Stimulated activated CD8-positive, alpha-beta memory T cell treated with anti-CD3 and anti-CD28 coated beads, Interleukin-7, amount 100 ng/mL, for 48 hours (primary cell): ENCODE measurements around the gene PATL2.
"Not testable (repeated sequence)": the region's sequence is repeated elsewhere in the genome, so short reads cannot be mapped to it uniquely, and the experiment has no call there.

Experiments used
- DNase-seq, 2 donors: peaks; one replicate each; pipeline ENCODE4 v3.0.0-alpha.2; 2020; ENCODE audit warnings: low read depth in 1 of 2; ENCODE audit errors: extremely low read depth in 1 of 2

PATL2 gene

DNA sequence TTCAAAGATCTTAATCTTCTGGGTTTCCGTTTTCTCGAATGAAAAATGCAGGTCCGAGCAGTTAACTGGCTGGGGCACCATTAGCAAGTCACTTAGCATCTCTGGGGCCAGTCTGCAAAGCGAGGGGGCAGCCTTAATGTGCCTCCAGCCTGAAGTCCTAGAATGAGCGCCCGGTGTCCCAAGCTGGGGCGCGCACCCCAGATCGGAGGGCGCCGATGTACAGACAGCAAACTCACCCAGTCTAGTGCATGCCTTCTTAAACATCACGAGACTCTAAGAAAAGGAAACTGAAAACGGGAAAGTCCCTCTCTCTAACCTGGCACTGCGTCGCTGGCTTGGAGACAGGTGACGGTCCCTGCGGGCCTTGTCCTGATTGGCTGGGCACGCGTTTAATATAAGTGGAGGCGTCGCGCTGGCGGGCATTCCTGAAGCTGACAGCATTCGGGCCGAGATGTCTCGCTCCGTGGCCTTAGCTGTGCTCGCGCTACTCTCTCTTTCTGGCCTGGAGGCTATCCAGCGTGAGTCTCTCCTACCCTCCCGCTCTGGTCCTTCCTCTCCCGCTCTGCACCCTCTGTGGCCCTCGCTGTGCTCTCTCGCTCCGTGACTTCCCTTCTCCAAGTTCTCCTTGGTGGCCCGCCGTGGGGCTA lies at the start of gene PATL2, which contains the start of gene B2M:
Gene PATL2 (minus strand): TSS at position 228 of the 647 bp plus-strand sequence. CDS start 34,833 bp downstream, outside the sequence.
Gene B2M (plus strand): TSS at position 422 of the 647 bp plus-strand sequence. CDS start 30 bp downstream, at position 452.
- peak; percentile 86 for DNase-seq

DNA sequence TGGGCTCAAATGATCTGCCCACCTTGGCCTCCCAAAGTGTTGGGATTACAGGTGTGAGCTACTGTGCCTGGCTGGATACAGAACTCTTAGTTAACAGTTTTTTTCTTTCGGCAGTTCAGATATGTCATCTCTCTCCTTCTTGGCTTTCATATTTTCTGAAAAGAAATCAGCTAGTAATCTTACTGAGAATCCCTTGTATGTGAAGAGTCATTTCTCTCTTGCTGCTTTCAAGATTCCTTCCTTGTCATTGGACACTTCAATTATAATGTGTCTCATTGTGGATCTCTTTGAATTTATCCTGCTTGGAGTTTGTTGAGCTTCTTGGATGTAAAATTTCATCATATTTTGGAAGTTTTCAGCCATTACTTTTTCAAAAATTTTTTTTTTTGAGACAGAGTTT lies 42.2 kb upstream of the PATL2 start:
- DNase-seq, result no peak

DNA sequence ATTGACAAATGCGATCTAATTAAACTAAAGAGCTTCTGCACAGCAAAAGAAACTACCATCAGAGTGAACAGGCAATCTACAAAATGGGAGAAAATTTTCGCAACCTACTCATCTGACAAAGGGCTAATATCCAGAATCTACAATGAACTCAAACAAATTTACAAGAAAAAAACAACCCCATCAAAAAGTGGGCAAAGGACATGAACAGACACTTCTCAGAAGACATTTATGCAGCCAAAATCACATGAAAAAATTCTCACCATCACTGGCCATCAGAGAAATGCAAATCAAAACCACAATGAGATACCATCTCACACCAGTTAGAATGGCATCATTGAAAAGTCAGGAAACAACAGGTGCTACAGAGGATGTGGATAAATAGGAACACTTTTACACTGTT lies 32.3 kb upstream of the PATL2 start:
- DNase-seq, result not testable (repeated sequence)

DNA sequence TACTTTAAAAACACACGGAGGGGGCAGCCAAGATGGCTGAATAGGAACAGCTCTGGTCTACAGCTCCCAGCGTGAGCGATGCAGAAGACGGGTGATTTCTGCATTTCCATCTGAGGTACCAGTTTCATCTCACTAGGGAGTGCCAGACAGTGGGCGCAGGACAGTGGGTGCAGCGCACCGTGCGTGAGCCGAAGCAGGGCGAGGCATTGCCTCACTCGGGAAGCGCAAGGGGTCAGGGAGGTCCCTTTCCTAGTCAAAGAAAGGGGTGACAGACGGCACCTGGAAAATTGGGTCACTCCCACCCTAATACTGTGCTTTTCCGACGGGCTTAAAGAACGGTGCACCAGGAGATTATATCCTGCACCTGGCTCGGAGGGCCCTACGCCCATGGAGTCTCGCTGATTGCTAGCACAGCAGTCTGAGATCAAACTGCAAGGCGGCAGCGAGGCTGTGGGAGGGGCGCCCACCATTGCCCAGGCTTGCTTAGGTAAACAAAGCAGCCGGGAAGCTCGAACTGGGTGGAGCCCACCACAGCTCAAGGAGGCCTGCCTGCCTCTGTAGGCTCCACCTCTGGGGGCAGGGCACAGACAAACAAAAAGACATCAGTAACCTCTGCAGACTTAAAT lies 28.2 kb upstream of the PATL2 start:
- DNase-seq, result not testable (repeated sequence)

DNA sequence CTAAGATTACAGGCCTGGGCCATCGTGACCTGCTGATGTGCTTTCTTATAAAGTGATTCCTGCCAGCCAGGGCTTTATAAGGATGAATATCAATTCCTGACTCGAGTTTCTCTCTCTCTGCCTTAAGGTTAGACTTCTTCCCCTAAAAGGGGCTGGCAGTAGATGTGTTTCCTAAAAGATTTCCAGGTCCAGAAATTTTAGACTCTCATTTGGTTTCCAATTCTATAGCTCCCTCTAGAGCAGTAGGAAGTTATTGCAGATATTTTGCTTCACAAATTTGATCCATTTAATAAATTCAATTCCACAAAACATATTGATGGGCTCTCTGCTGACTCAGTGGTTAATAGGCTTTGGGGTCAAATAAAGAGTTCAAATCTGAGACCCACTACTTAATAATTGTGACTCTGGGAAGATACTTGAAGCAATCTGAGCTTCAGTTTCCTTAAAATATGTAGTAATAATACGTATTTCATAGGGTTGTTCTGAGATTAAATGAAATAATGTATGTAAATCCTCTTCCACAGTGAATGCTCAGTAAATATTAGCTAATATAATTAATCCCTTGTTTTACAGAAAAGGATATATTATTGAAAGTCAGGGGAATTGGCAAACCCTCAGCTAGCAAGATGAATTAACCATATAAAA lies 27.3 kb upstream of the PATL2 start:
- no peak for DNase-seq

DNA sequence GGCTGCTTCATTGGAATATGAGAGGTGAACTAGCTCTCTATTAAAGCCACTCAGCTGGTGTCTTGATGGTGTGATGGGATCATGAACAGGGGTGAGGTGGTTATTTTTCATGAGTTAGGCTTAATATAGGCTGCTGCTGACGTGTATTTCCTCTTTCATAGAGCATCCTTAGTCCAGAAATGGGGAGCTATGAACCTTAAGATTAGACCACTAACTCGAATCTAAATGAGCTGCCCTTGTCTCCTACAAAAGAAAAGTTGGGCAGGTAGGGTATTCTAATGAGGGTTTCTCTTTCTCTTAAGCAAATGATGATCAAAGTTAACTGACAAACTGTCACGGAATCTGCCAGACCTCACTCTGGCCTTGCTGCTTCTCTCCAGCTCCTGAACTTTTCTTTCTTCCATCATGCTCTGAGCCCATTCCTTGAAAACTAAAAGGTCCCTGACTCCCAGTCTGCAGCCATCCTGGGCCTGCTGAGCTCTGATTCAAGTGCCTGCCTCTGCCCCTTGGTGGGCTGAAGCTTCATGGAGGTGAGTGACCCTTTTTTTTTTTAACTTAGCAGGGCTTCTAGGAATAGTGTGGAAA lies 25.1 kb upstream of the PATL2 start, which contains the start of gene TRIM69:
Gene TRIM69 (plus strand): TSS at position 348 of the 585 bp plus-strand sequence. CDS start 177 bp downstream, at position 525.
- no peak for DNase-seq

DNA sequence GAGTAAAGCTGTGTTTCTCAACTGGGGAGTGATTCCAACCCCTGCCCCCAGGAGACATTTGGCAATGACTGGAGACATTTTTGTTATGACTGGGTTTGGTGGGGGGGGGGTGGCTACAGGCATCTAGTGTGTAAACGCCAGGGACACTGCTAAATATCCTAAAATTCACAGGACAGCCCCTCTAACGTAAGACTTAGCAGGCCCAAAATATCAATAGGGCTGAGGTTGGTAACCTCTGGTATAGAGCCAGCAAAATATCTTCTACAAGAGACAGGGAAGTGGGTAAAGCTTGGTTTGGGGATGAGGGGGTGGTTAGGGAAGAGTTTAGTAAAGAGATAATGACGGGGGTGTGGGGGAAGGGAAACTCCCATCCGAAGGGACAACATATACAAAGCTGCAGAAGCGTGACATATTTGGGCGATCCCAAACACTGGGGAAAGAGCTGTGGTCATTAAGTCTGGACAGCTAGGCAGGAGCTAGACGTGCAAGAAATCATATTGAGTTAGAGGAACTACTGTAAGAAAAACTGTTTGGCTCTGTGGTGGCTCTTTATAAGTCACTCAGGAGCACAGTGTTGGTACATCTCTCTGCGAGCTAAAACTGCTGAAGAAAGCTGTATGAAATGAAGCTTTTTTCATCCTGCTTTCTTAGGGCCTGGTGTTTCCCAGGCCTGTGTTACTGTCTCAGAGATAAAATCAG lies 24.5 kb upstream of the PATL2 start:
- DNase-seq, result peak in 1 of 2 donors; percentile 41

DNA sequence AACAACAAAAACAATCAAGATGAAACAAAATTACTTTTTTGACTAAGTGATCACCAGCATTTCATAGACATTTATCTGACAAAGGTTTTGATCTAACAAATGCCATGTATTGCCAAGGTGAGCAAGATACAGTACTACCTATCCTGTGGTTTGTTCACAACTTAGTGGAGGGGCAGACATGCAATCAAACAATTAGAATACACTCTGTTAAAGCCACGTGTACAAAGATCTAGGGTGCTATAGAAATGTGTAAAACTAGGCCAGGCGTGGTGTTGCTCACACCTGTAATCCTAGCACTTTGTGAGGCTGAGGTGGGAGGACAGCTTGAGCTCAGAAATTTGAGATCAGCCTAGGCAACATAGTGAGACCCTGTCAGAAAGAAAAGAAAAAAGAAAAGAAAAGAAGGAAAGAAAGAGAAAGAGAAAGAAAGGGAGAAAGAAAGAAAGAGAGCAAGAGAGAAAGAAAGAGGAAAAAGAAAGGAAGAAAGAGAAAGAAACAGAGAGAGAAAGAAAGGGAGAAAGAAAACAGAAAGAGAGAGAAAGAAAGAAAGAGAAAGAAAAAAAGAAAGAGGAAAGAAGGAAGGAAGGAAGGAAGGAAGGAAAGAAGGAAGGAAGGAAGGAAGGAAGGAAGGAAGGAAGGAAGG lies 23.8 kb upstream of the PATL2 start:
- DNase-seq, result no peak

DNA sequence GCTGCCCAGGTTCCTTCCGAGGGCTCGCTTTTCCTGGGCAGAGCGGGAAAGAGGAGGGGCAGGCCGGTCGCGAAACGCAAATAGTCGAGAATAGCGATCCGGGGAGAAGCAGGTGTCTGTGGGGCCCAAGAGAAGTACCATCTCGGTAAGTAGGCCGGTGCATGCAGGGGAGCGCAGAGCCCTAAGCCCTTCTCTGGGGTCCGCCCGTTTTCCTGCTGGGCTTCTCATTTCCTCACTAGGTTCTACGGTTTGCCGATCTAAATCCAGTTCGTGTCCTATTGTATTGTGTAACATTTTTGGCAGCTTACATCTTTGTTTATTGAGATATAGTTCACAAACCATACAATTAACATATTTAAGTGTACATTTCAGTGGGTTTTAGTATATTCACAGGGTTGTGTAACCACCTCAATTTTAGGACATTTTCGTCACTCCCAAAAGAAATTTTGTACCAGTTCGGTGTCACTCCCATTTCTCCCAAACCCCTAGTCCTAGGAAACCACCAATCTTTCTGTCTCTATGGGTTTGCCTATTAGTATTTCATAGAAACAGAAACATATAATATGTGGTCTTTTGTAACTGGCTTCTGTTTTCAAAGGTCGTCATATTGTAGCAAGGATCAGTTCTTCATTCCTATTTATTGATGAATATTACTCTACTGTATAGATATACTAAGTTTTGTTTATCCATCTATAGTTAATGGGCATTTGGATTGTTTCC lies 18.4 kb upstream of the PATL2 start:
- no peak for DNase-seq

DNA sequence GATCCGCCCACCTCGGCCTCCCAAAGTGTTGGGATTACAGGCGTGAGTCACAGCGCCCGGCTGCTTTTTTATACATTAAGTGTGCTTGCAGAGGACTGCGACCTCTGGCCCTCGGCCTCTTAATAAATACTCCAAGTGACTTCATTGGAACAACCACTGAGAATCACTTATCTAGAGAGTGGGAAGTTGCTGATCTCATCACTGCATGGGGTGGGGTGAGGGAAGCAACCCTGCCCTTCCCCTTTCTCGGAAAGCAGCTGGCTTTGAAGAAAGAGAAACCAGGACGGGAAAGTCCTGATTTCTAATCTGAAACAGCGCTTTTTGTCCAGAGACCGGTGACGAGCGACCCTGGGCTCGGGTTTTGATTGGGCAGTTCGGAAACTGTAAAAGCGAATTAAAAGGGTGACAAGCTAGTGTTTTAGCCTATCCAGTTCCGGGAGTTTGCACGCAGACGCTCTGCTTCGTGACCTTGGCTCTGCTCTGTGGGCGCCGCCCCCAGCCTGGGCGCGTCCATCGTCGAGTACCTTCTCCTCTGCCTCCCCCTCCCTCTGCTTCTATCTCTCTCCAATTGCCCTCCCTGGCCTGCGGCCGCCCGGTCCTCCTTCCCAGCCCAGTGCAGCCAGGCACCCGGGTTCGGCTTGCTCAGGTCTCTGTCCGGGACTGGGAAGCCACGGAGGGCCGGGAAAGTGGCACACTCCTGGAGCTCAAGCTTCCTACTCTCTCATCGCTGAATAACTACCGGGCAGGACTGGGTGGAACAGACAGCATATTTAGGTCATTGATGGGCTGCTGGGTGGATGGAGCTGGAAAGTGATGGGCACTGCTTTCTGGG lies 17.7 kb upstream of the PATL2 start:
- peak; percentile 85 to 92 for DNase-seq

DNA sequence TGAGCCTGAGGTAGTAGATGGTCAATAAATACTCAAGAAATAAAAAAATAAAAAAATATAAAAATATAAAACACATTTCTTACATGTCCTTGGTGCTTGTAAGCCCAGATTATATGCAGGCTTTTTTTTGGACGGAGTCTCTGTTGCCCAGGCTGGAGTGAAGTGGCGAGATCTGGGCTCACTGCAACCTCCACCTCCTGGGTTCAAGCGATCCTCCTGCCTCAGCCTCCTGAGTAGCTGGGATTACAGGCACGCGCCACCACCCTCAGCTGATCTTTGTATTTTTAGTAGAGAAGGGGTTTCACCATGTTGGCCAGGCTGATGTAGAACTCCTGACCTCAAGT lies 17.1 kb upstream of the PATL2 start:
- DNase-seq, result not testable (repeated sequence)

DNA sequence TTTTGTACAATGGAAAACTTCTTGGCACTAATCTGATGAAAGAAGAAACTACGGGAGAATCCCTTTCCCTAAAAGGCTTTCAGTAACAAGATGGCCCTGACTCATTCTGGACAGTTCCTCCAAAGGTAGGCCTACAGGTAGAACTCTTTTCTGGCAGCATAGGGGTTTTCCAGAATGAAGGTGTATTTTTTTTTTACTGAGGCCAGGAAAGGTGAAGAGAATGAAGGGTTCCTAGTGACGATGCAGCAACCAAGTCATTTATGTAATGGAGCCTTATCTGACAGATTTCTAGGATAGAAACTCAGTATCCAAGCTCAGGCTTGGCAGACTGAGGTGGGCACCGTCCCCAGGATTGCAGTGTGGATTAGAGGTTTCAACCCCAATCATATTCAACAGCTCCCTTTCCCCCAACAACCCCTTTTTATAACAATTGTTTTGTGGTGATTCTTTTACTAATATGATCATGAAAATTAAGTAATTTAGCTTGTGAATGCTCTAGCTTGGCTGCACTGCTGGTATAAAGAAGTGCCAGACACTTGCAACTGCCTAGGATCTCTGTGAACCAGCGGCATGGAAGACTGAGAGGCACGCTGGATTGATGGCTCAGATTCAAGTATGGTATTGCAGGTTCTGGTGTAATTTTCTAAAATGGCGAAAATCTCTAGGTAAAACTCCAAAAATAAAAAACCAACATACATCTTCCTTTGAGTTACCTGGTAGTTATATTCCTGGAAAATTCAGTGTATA lies 16.5 kb upstream of the PATL2 start:
- no peak for DNase-seq

DNA sequence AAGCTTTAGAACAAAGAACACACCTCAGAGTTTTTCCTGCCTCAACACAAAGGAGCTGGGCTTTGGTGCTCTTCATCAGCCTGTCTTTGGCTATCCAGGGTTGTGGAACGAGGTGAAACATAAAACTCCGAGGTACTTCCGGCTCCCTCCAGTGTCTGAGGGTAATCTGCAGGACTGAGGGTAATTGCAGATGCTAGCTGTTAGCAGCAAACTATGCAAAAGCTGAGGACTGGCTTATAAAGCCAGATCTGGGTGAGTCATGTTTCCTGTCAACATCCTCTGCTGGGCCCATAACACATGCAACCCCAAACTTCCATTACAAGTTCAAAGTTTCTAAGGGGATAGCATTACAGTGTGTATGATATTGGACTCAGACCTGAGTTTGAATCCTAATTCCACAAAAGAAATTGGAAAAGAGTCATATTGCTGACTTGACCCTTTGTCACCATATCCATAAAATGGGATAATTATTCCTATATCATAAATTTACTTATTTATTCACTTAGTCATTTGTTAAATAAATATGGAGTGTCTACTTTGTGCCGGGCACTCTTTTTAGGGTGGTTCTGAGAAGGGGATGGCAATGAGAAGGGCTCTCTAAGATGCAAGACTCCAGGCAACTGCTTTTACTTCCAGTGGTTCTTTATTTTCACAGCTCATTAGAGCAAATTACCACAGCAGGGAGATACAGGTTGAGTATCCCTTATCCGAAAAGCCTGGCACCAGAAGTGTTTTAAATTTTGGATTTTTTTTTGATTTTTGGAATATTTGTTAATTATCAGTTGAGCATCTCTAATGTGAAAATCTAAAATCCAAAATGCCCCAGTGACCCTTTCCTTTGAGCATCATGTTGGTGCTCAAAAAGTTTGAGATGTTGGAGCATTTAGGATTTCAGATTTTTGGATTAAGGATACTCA lies 15.7 kb upstream of the PATL2 start:
- peak in 1 of 2 donors; percentile 66 for DNase-seq

DNA sequence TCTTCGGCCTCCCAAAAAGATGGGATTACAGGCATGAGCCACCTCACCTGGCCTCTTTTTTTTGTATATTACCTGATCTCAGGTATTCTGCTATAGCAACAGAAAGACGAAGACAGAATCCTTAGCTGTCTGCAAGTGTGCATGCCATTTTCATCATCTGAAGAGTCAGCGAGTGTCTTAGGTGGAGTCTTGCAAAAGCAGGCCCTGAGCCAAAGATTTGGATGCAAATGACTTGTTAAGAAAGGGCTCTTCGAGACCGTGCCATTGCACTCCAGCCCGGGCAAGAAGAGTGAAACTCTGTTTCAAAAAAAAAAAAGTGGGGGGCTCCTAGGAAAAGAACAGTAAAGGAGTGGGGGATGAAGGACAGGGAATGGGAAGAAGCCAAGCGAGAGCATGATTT lies 15.0 kb upstream of the PATL2 start:
- DNase-seq, result no peak

DNA sequence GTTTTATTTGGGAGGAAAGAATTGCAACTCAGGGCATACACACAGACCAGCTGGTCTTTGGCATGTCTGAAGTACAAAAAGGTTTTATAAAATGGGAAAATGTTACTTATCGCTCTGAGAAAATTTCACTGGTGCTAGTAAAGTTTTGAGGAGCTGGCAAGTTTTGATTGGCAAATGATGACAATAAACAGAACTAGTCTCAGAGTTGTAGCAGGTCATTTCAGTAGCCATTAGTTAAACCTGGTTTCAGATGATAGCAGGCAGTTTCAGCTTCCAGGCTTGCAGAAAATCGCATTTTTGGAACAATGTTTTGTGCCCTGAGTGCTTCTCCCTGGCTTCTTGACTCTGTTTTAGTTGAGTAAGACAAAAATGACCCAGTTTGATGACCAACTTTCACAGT lies 10.9 kb upstream of the PATL2 start:
- DNase-seq, result no peak

DNA sequence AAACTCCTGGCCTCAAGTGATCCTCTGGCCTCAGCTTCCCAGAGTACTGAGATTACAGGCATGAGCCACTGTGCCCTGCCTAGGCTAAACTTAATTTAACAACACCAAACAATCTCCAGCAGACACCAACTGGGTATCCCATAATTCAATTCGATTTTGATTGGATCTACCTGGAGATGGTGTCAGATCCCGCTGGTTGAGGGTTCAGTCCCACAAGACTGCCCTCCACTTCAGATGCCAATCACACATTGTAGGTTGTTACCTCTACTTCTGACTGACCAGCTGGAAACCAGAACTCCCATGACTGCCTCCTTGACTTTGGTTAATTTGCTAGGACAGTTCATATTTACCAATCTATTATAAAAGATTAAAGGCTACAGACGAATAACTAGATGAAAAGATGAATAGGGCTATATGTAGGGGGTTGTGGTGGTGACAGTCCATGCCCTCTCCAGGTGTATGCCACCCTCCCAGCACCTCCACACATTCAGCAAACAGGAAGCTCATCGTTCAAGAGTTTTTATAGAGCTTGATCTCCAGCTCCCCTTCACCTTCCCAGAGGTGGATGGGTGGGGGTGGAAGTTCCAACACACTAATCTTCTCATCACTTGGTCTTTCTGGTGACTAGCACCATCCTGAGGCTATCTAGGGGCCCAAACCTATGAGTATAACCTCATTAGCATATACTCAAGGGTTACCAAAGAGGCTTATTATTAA lies 9.5 kb upstream of the PATL2 start:
- DNase-seq, result no peak

DNA sequence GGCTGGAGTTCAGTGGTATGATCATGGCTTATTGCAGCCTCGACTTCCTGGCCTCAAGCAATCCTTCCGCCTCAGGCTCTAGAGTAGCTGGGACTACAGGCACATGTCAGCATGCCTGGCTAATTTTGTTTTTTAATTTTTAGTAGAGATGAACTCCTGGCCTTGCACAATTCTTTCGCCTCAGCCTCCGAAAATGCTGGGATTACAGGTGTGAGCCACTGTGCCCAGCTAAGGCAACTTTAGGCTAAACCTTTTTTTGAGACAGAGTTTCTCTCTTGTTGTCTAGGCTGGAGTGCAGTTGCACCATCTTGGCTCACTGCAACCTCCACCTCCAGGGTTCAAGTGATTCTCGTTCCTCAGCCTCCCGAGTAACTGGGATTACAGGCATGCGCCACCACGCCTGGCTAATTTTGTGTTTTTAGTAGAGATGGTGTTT lies 8.9 kb upstream of the PATL2 start:
- not testable (repeated sequence) for DNase-seq
